ENCODE data around the gene CFDP1.

DNA sequence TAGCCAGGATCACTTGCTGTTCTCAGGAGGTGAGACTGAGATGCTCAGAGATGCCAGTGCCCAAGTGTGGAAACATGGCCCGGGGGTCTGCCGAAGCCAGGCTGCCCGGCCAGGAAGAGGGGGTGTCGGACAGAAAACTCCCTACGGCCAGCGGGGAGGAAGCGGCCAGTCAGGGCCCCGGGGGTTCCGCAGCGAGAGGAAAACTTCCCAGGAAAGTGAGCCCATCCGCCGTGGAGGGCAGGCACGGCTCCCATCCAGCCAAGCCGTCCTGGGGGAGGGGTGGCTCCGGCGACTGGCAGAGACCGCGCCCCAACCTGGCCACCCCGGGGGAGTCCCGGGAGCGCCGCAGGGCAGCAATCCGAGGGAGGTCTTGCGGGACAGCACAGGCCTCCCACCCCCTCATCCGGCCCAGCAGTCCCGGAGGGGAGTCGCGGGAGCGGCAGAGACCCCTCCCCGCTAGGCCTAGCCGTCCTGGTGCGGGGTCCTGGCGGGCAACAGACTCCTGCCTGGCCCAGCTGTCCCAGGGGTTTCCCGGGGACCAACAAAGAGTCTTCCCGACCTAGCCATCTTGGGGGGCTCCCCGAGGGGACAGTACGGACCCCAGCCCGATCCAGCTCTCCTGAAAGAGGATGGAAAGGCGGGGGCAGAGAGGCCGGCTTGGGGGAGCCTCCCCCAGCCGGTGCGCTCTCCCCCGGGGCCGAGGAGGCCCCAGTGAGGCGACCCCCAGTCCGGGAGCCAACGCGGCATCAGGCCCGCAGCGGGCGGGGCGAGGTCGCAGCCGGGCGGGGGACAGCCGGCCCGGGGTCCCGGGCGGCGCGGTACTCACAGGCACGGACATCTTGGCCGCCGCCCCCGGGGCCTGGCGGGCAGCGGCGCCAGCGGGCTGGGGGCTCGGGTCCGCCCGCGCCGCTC lies 168.0 kb downstream of the CFDP1 start:
- no peak for TF ChIP-seq POLR2AphosphoS5 (IDR thresholded peaks at IDR 0.05; ENCODE audit: low read depth)
- TF ChIP-seq, protein P1, sequence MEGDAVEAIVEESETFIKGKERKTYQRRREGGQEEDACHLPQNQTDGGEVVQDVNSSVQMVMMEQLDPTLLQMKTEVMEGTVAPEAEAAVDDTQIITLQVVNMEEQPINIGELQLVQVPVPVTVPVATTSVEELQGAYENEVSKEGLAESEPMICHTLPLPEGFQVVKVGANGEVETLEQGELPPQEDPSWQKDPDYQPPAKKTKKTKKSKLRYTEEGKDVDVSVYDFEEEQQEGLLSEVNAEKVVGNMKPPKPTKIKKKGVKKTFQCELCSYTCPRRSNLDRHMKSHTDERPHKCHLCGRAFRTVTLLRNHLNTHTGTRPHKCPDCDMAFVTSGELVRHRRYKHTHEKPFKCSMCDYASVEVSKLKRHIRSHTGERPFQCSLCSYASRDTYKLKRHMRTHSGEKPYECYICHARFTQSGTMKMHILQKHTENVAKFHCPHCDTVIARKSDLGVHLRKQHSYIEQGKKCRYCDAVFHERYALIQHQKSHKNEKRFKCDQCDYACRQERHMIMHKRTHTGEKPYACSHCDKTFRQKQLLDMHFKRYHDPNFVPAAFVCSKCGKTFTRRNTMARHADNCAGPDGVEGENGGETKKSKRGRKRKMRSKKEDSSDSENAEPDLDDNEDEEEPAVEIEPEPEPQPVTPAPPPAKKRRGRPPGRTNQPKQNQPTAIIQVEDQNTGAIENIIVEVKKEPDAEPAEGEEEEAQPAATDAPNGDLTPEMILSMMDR (IDR thresholded peaks at IDR 0.05; ENCODE audit: insufficient read depth, low read length): no peak
- TF ChIP-seq, protein P2, sequence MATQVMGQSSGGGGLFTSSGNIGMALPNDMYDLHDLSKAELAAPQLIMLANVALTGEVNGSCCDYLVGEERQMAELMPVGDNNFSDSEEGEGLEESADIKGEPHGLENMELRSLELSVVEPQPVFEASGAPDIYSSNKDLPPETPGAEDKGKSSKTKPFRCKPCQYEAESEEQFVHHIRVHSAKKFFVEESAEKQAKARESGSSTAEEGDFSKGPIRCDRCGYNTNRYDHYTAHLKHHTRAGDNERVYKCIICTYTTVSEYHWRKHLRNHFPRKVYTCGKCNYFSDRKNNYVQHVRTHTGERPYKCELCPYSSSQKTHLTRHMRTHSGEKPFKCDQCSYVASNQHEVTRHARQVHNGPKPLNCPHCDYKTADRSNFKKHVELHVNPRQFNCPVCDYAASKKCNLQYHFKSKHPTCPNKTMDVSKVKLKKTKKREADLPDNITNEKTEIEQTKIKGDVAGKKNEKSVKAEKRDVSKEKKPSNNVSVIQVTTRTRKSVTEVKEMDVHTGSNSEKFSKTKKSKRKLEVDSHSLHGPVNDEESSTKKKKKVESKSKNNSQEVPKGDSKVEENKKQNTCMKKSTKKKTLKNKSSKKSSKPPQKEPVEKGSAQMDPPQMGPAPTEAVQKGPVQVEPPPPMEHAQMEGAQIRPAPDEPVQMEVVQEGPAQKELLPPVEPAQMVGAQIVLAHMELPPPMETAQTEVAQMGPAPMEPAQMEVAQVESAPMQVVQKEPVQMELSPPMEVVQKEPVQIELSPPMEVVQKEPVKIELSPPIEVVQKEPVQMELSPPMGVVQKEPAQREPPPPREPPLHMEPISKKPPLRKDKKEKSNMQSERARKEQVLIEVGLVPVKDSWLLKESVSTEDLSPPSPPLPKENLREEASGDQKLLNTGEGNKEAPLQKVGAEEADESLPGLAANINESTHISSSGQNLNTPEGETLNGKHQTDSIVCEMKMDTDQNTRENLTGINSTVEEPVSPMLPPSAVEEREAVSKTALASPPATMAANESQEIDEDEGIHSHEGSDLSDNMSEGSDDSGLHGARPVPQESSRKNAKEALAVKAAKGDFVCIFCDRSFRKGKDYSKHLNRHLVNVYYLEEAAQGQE (IDR thresholded peaks at IDR 0.05; ENCODE audit: insufficient replicate concordance, low read depth): no peak
